Left forelimb (tissue), 1 donor: ENCODE results near the gene CACNB2.

ENCODE experiments used
- DNase-seq: peaks from one replicate; pipeline ENCODE4 v3.0.0-alpha.2; 2018; ENCODE audit warnings: low spot score

The CACNB2 gene

GRCh38 chr10:18231480-18231879 is 91.3 kb downstream of the CACNB2 start:
- no peak for DNase-seq

GRCh38 chr10:18233775-18234174 is 93.6 kb downstream of the CACNB2 start:
- no peak for DNase-seq

GRCh38 chr10:18235477-18235876 is 95.3 kb downstream of the CACNB2 start:
- DNase-seq = no peak

- no peak for DNase-seq
Observed at GRCh38 chr10:18236756-18237155, 96.5 kb downstream of the CACNB2 start.

GRCh38 chr10:18238870-18239485 is 98.8 kb downstream of the CACNB2 start:
- DNase-seq = no peak

- DNase-seq = no peak
Observed at GRCh38 chr10:18240185-18240882, 100.1 kb downstream of the CACNB2 start.

- DNase-seq = no peak
Observed at GRCh38 chr10:18246967-18247366, 106.7 kb downstream of the CACNB2 start.

- no peak for DNase-seq
Observed at GRCh38 chr10:18252086-18252485, 111.9 kb downstream of the CACNB2 start.

- no peak for DNase-seq
Observed at GRCh38 chr10:18254086-18254485, 113.9 kb downstream of the CACNB2 start.

- no peak for DNase-seq
Observed at GRCh38 chr10:18254692-18255091, 114.5 kb downstream of the CACNB2 start.

- DNase-seq = no peak
Observed at GRCh38 chr10:18260310-18260922, 120.2 kb downstream of the CACNB2 start.

- DNase-seq = no peak
Observed at GRCh38 chr10:18261063-18261610, 120.9 kb downstream of the CACNB2 start.

GRCh38 chr10:18261768-18262231 is 121.6 kb downstream of the CACNB2 start:
- no peak for DNase-seq

GRCh38 chr10:18264466-18265050 is 124.3 kb downstream of the CACNB2 start:
- DNase-seq = no peak

- no peak for DNase-seq
Observed at GRCh38 chr10:18268005-18268404, 127.8 kb downstream of the CACNB2 start.

- DNase-seq = no peak
Observed at GRCh38 chr10:18271491-18271890, 131.3 kb downstream of the CACNB2 start.

- no peak for DNase-seq
Observed at GRCh38 chr10:18273039-18273438, 132.8 kb downstream of the CACNB2 start.

GRCh38 chr10:18278181-18278580 is 138.0 kb downstream of the CACNB2 start:
- no peak for DNase-seq

GRCh38 chr10:18279173-18279572 is 138.9 kb downstream of the CACNB2 start:
- DNase-seq = no peak

GRCh38 chr10:18282094-18282493 is 141.9 kb downstream of the CACNB2 start:
- no peak for DNase-seq

GRCh38 chr10:18290651-18291313 is 150.6 kb downstream of the CACNB2 start:
- no peak for DNase-seq
